ENCODE measurements around the gene SGF29. TPM values are rescaled to one million over a fixed set of nuclear protein-coding genes. Genes with fewer than 3 reads are reported as not detected.
"Not testable (repeated sequence)": the region's sequence is repeated elsewhere in the genome, so short reads cannot be mapped to it uniquely, and the experiment has no call there.

The SGF29 gene
- total RNA-seq, 1 experiment from 2014 or later = 25.4 TPM

- DNase-seq (ENCODE audit: low read depth) = no peak
Measured at GRCh38 chr16:28532940-28533647, 20.6 kb upstream of the SGF29 start.

GRCh38 chr16:28534542-28535373 is 19.0 kb upstream of the SGF29 start:
- no peak for DNase-seq (ENCODE audit: low read depth)

- DNase-seq (ENCODE audit: low read depth) = no peak
Measured at GRCh38 chr16:28537076-28537475, 16.6 kb upstream of the SGF29 start.

GRCh38 chr16:28537964-28538732 is 15.6 kb upstream of the SGF29 start:
- DNase-seq (ENCODE audit: low read depth) = no peak

GRCh38 chr16:28538733-28539596 is 14.8 kb upstream of the SGF29 start, which contains the start of gene NUPR1:
Gene NUPR1 (minus strand): TSS chr16:28538974. CDS start chr16:28538907, 67 bp downstream.
- DNase-seq (ENCODE audit: low read depth) = peak; percentile 67

- no peak for DNase-seq (ENCODE audit: low read depth)
Measured at GRCh38 chr16:28540346-28540745, 13.4 kb upstream of the SGF29 start.

GRCh38 chr16:28542646-28543045 is 11.1 kb upstream of the SGF29 start:
- no peak for DNase-seq (ENCODE audit: low read depth)

GRCh38 chr16:28543072-28543471 is 10.6 kb upstream of the SGF29 start:
- DNase-seq (ENCODE audit: low read depth) = no peak

- DNase-seq (ENCODE audit: low read depth) = no peak
Measured at GRCh38 chr16:28544998-28545397, 8.7 kb upstream of the SGF29 start.

- DNase-seq (ENCODE audit: low read depth) = not testable (repeated sequence)
Measured at GRCh38 chr16:28545964-28546363, 7.8 kb upstream of the SGF29 start.

- no peak for DNase-seq (ENCODE audit: low read depth)
Measured at GRCh38 chr16:28546626-28547025, 7.1 kb upstream of the SGF29 start.

- no peak for DNase-seq (ENCODE audit: low read depth)
Measured at GRCh38 chr16:28548306-28548802, 5.4 kb upstream of the SGF29 start.

- DNase-seq (ENCODE audit: low read depth) = peak; percentile 40
Measured at GRCh38 chr16:28549301-28549899, 4.3 kb upstream of the SGF29 start.

GRCh38 chr16:28554634-28555423 is 1.1 kb downstream of the SGF29 start:
- no peak for DNase-seq (ENCODE audit: low read depth)

- DNase-seq (ENCODE audit: low read depth) = no peak
Measured at GRCh38 chr16:28555561-28555960, 1.8 kb downstream of the SGF29 start.

- no peak for DNase-seq (ENCODE audit: low read depth)
Measured at GRCh38 chr16:28556914-28557320, 3.2 kb downstream of the SGF29 start.

GRCh38 chr16:28558456-28558855 is 4.7 kb downstream of the SGF29 start:
- no peak for DNase-seq (ENCODE audit: low read depth)

- DNase-seq (ENCODE audit: low read depth) = no peak
Measured at GRCh38 chr16:28561557-28562187, 8.0 kb downstream of the SGF29 start.

GRCh38 chr16:28562199-28562598 is 8.5 kb downstream of the SGF29 start:
- DNase-seq (ENCODE audit: low read depth) = no peak

Data from HT1080 (cell line).